Adrenal gland (tissue), 12 donors: Measurements from ENCODE around the gene LPP. TPM values are rescaled to one million over a fixed set of nuclear protein-coding genes. Genes with fewer than 3 reads are reported as not detected.

Experiments
- DNase-seq, 7 donors: peaks; one replicate each; pipeline ENCODE4 v3.0.0-alpha.2; 2019 to 2020
- H3K27ac ChIP-seq, 5 donors: fragments of 200-600 bp; sonication (generic) in 4 of 5; 1 replicate in 3 of 5; 2 replicates in 2 of 5; pipeline versions ENCODE4 v1.5.1 to v1.8.0; 2016 to 2020; ENCODE audit warnings: mild to moderate bottlenecking in 1 of 5
- H3K27me3 ChIP-seq: fragments of 200-600 bp; 2 replicates; pipeline ENCODE4 v1.8.0; 2021
- H3K36me3 ChIP-seq, 2 donors: fragments of 200-600 bp; replicated peaks in 1 of 2; 1 replicate in 1 of 2; 2 replicates in 1 of 2; pipeline versions ENCODE4 v1.5.1 to v1.8.0; 2018 to 2022
- H3K4me1 ChIP-seq, 2 donors: fragments of 200-600 bp; replicated peaks in 1 of 2; 1 replicate in 1 of 2; 2 replicates in 1 of 2; pipeline versions ENCODE4 v1.5.1 to v1.8.0; 2018 to 2021
- H3K4me3 ChIP-seq, 4 donors: fragments of 200-600 bp; sonication (generic) in 3 of 4; one replicate each; pipeline ENCODE4 v1.5.1; 2016 to 2018
- H3K9me3 ChIP-seq, 3 donors: fragments of 200-600 bp; sonication (generic) in 1 of 3; replicated peaks in 1 of 3; 1 replicate in 2 of 3; 2 replicates in 1 of 3; pipeline versions ENCODE4 v1.5.1 to v1.8.0; 2016 to 2021
- POLR2A ChIP-seq, 2 donors: fragments of 450-650 bp; IDR thresholded peaks; one replicate each; pipeline ENCODE4 v1.6.1; 2017; ENCODE audit warnings: antibody characterized with exemption in 2 of 2, mild to moderate bottlenecking in 2 of 2, moderate library complexity in 1 of 2
- WGBS, 4 donors: extraction: QIAGEN DNeasy Blood & Tissue Kit in 2 of 4; methylation state at CpG; one replicate each; pipeline versions ENCODE4 v1.1.5 to v1.1.7; 2013 to 2017; 5-methylcytosine and 5-hydroxymethylcytosine counted together
- intact Hi-C, 2 donors: fragments of 100-400 bp; cut with DNase I; formaldehyde crosslinking; loops; one replicate each; pipeline versions ENCODE4 v1.14.1 to v1.15.0; 2022 to 2023
- polyA plus RNA-seq, 3 donors: library from polyadenylated mRNA; stranded (reverse); fragments of 200-250 nt in 2 of 3; fragments of 350-450 nt in 1 of 3; fragmentation: Illumina TruSeq in 1 of 3; extraction: RNeasy Lipid Tissue Mini Kit (QIAGEN cat#74804) in 1 of 3; gene quantifications; one replicate each; pipeline ENCODE4 v1.2.3, GENCODE V29; 2013 to 2014
- total RNA-seq, 9 donors: library from RNA; depleted of rRNA in 4 of 9; stranded (reverse); fragments of >200 nt in 4 of 9; fragments of 120-200 nt in 1 of 9; fragmentation: NEBNext Ultra II Directional in 1 of 9; extraction: Animal tissue kit (Norgen Biotek cat#: 25700) in 1 of 9; gene quantifications; one replicate each; pipeline versions ENCODE4 v1.1.0 to v1.2.4, GENCODE V29; 2013 to 2023
- TF ChIP-seq, protein P1 (sequence below), 6 experiments: fragments of 450-650 bp in 4 of 6; fragments of 200-600 bp in 2 of 6; sonication (generic) in 1 of 6; IDR thresholded peaks; 1 replicate in 5 of 6; 2 replicates in 1 of 6; pipeline versions ENCODE4 v1.5.1 to v1.8.0; 2016 to 2021; ENCODE audit warnings: antibody characterized with exemption in 6 of 6, mild to moderate bottlenecking in 2 of 6, moderate library complexity in 1 of 6
- donor health status: healthy with polysubstance abuse.
- donor health status: Bipolar disorder and iron deficiency.
- donor health status: DM: yes; HTN: yes; CAD: no.
- donor health status: DM: no; HTN: no; CAD: no.
- donor health status: DM: no; HTN: no; CAD: no.
- donor health status: DM: yes; HTN: yes; CAD: no.

The LPP gene
- total and polyA plus RNA-seq, 12 donors = 7.0 to 170 (median 101) TPM

GRCh38 chr3:188577539-188577938 is 423.6 kb downstream of the LPP start:
- TF ChIP-seq, protein P1, sequence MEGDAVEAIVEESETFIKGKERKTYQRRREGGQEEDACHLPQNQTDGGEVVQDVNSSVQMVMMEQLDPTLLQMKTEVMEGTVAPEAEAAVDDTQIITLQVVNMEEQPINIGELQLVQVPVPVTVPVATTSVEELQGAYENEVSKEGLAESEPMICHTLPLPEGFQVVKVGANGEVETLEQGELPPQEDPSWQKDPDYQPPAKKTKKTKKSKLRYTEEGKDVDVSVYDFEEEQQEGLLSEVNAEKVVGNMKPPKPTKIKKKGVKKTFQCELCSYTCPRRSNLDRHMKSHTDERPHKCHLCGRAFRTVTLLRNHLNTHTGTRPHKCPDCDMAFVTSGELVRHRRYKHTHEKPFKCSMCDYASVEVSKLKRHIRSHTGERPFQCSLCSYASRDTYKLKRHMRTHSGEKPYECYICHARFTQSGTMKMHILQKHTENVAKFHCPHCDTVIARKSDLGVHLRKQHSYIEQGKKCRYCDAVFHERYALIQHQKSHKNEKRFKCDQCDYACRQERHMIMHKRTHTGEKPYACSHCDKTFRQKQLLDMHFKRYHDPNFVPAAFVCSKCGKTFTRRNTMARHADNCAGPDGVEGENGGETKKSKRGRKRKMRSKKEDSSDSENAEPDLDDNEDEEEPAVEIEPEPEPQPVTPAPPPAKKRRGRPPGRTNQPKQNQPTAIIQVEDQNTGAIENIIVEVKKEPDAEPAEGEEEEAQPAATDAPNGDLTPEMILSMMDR (IDR thresholded peaks at IDR 0.05) = no peak
- TF ChIP-seq POLR2A (IDR thresholded peaks at IDR 0.05) = no peak
- Histone ChIP-seq H3K27ac (peak overlapping the region in 2 of 5 donors; percentile 7 to 60), H3K36me3 (no peaks in the 10 kb centered on the region), H3K27me3 (no peaks in the 10 kb centered on the region), H3K4me3 (no peak overlapping the region), H3K4me1 (peaks cover 9 to 30% of the 10 kb centered on the region in 2 donors), H3K9me3 (no peaks in the 10 kb centered on the region)
- DNase-seq = no peak
- intact Hi-C loops = no loop called here
- 69 to 100% (median 97%) methylated on average over 1 to 2 of the region's 3 CpGs for WGBS, 4 donors

DNA sequence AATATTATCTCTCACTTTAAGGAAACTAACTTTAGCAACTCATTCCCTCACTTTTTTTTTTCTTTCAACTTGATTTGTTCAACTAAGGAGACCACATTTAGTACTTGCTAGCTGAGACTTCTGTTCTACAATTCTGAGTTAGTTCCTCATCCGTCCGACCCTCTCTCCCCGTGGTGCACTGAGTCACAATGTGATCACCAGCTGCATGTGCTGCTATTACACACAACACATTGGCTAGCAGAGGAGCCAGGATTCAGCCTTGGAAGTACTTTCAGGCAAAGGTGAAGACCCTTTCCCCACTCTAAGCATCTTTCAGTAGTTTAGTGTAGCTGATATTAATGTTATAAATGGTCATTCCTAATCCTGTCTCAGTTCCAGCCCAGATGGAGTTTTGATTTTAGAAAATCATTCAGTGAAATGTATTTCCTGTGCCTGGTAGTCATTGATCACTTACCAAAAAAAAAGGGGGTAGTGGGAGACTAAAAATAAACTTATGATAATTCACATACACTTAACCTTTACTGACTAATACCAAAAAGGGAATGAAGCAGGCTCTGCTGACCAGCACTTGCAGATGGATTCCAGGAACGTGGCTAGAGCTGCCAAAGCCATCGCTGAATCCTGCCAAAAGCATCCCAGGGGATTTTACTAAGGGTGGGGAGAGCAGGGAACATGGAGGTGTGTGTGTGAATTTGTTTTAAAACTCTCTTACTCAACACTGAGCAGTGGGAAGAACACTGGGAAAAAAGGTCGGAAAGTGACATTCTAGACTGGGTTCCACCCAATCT is 424.8 kb downstream of the LPP start:
- Histone ChIP-seq H3K4me1 (peaks cover 11 to 34% of the 10 kb centered on the region in 2 donors), H3K36me3 (no peaks in the 10 kb centered on the region), H3K27ac (peak overlapping the region in 2 of 5 donors; percentile 60 to 70), H3K9me3 (no peaks in the 10 kb centered on the region), H3K4me3 (peak overlapping the region in 1 of 4 donors; percentile 13), H3K27me3 (no peaks in the 10 kb centered on the region)
- peak in 6 of 7 donors; percentile 33 to 68 (median 46) for DNase-seq
- intact Hi-C loops = no loop called here
- TF ChIP-seq POLR2A (IDR thresholded peaks at IDR 0.05) = no peak
- WGBS, 4 donors = 50 to 65% (median 57%) methylated on average over 6 of the region's 6 CpGs

- no peaks in the 10 kb centered on the region for H3K27me3 ChIP-seq
- WGBS, 4 donors = 79 to 89% (median 85%) methylated on average over 1 of the region's 1 CpG
- H3K9me3 ChIP-seq = no peaks in the 10 kb centered on the region
- H3K36me3 ChIP-seq = no peaks in the 10 kb centered on the region
- no peak for DNase-seq
- no peak overlapping the region for H3K4me3 ChIP-seq
- peaks cover 21 to 48% of the 10 kb centered on the region in 2 donors for H3K4me1 ChIP-seq
- intact Hi-C loops = loop anchor here in 1 of 2 donors (10.0 kb wide), 1 partner anchor 535 kb away; no protein-coding TSS in a partner anchor
- TF ChIP-seq, protein P1 (IDR thresholded peaks at IDR 0.05) = no peak
- no peak for TF ChIP-seq POLR2A (IDR thresholded peaks at IDR 0.05)
- no peak overlapping the region for H3K27ac ChIP-seq
Observed at GRCh38 chr3:188580223-188580622, 426.3 kb downstream of the LPP start.

GRCh38 chr3:188580659-188581058 is 426.7 kb downstream of the LPP start:
- intact Hi-C loops = loop anchor here in 1 of 2 donors (10.0 kb wide), 1 partner anchor 536 kb away; no protein-coding TSS in a partner anchor
- DNase-seq = no peak
- H3K4me3 ChIP-seq = no peak overlapping the region
- TF ChIP-seq, protein P1 (IDR thresholded peaks at IDR 0.05) = no peak
- TF ChIP-seq POLR2A (IDR thresholded peaks at IDR 0.05) = no peak
- no peaks in the 10 kb centered on the region for H3K9me3 ChIP-seq
- no peaks in the 10 kb centered on the region for H3K36me3 ChIP-seq
- 81 to 91% (median 89%) methylated on average over 1 of the region's 1 CpG for WGBS, 4 donors
- H3K4me1 ChIP-seq = peaks cover 21 to 53% of the 10 kb centered on the region in 2 donors
- H3K27ac ChIP-seq = no peak overlapping the region
- H3K27me3 ChIP-seq = no peaks in the 10 kb centered on the region
